MM.1S (cell line): Measurements from ENCODE around the gene KIF16B.
A peak's percentile ranks its signal among the peaks of the same experiment; 100 is the strongest.

Experiments
- DNase-seq: peaks from one replicate; pipeline ENCODE4 v3.0.0-alpha.2; 2015
- H2AFZ ChIP-seq: fragments of 300-600 bp; sonication (generic); 2 replicates; pipeline ENCODE4 v1.6.0; 2016; ENCODE audit warnings: antibody characterized with exemption, low read length
- H3F3A ChIP-seq: fragments of 300-600 bp; sonication (generic); 2 replicates; pipeline ENCODE4 v1.6.1; 2016; ENCODE audit warnings: mild to moderate bottlenecking, antibody characterized with exemption, low read length, moderate library complexity, mixed read lengths; ENCODE audit not compliant: insufficient read depth
- H3K27ac ChIP-seq: fragments of 300-600 bp; sonication (generic); 2 replicates; pipeline ENCODE4 v1.5.1; 2016; ENCODE audit warnings: mild to moderate bottlenecking, low read length
- H3K27me3 ChIP-seq: fragments of 300-600 bp; sonication (generic); replicated peaks from 2 replicates; pipeline ENCODE4 v1.6.0; 2016; ENCODE audit warnings: low read length; ENCODE audit not compliant: insufficient read depth
- H3K36me3 ChIP-seq: fragments of 300-600 bp; sonication (generic); replicated peaks from 2 replicates; pipeline ENCODE4 v1.6.1; 2016; ENCODE audit warnings: mild to moderate bottlenecking, low read length, mixed read lengths; ENCODE audit not compliant: insufficient read depth
- H3K4me1 ChIP-seq: fragments of 300-600 bp; sonication (generic); 2 replicates; pipeline ENCODE4 v1.6.1; 2016; ENCODE audit warnings: low read length, mixed read lengths
- H3K4me2 ChIP-seq: fragments of 300-600 bp; sonication (generic); 2 replicates; pipeline ENCODE4 v1.6.0; 2016; ENCODE audit warnings: low read depth, low read length
- H3K4me3 ChIP-seq: fragments of 300-600 bp; sonication (generic); 2 replicates; pipeline ENCODE4 v1.5.1; 2016; ENCODE audit warnings: low read length, mixed read lengths
- H3K79me2 ChIP-seq: fragments of 300-600 bp; sonication (generic); 2 replicates; pipeline ENCODE4 v1.6.1; 2016; ENCODE audit warnings: mixed run types, low read length, mixed read lengths
- H3K9ac ChIP-seq: fragments of 300-600 bp; sonication (generic); 2 replicates; pipeline ENCODE4 v1.6.1; 2016; ENCODE audit warnings: low read length, mixed read lengths
- H3K9me2 ChIP-seq: fragments of 300-600 bp; sonication (generic); replicated peaks from 2 replicates; pipeline ENCODE4 v1.6.1; 2016; ENCODE audit warnings: mild to moderate bottlenecking, low read length, mixed read lengths; ENCODE audit not compliant: insufficient read depth
- H3K9me3 ChIP-seq: fragments of 300-600 bp; sonication (generic); replicated peaks from 2 replicates; pipeline ENCODE4 v1.6.1; 2016; ENCODE audit warnings: mild to moderate bottlenecking, low read length, mixed read lengths; ENCODE audit not compliant: insufficient read depth
- H4K20me1 ChIP-seq: fragments of 300-600 bp; sonication (generic); 2 replicates; pipeline ENCODE4 v1.6.1; 2016; ENCODE audit warnings: mild to moderate bottlenecking, low read length, moderate library complexity, mixed read lengths; ENCODE audit not compliant: insufficient read depth
- CTCF ChIP-seq: fragments of 300-600 bp; sonication (generic); IDR thresholded peaks from 2 replicates; pipeline ENCODE4 v1.5.1; 2016; ENCODE audit warnings: antibody characterized with exemption, low read length, mixed read lengths
- EZH2 ChIP-seq: fragments of 300-600 bp; sonication (generic); optimal IDR thresholded peaks from 2 replicates; pipeline ENCODE3; 2017; ENCODE audit warnings: low read depth, mild to moderate bottlenecking, antibody characterized with exemption, low read length, mixed read lengths
- EZH2phosphoT487 ChIP-seq: fragments of 300-600 bp; sonication (generic); IDR thresholded peaks from 2 replicates; pipeline ENCODE4 v1.6.1; 2018; ENCODE audit warnings: antibody characterized with exemption, low read length

Gene KIF16B

GRCh38 chr20:16580620-16581019 is 7.4 kb upstream of the KIF16B start:
- Histone ChIP-seq H3K36me3 (no peaks in the 10 kb centered on the region), H2AFZ (no peak overlapping the region), H3K27me3 (no peaks in the 10 kb centered on the region), H3F3A (0 out of 2 replicates have a peak, but pooled peaks cover under 1% of the 10 kb centered on the region), H3K4me2 (no peak overlapping the region), H3K4me1 (peaks cover 6% of the 10 kb centered on the region; the same call in 1 of the 2 replicates), H3K79me2 (no peaks in the 10 kb centered on the region), H3K9me3 (no peaks in the 10 kb centered on the region), H4K20me1 (no peaks in the 10 kb centered on the region), H3K4me3 (no peak overlapping the region), H3K9me2 (no peaks in the 10 kb centered on the region), H3K9ac (no peak overlapping the region), H3K27ac (no peak overlapping the region)
- no peak for DNase-seq
- TF ChIP-seq CTCF: no peak
- no peak for TF ChIP-seq EZH2
- TF ChIP-seq EZH2phosphoT487: no peak

GRCh38 chr20:16580147-16580546 is 6.9 kb upstream of the KIF16B start:
- H3K9me2 ChIP-seq: no peaks in the 10 kb centered on the region
- no peak overlapping the region for H3K9ac ChIP-seq
- no peaks in the 10 kb centered on the region for H3K27me3 ChIP-seq
- no peak overlapping the region for H3K27ac ChIP-seq
- no peak overlapping the region for H2AFZ ChIP-seq
- H4K20me1 ChIP-seq: no peaks in the 10 kb centered on the region
- no peak for DNase-seq
- no peaks in the 10 kb centered on the region for H3K36me3 ChIP-seq
- TF ChIP-seq CTCF (no peak), EZH2 (no peak), EZH2phosphoT487 (no peak)
- no peaks in the 10 kb centered on the region for H3K79me2 ChIP-seq
- no peak overlapping the region for H3K4me2 ChIP-seq
- no peak overlapping the region for H3K4me3 ChIP-seq
- peaks cover 6% of the 10 kb centered on the region; the same call in 1 of the 2 replicates for H3K4me1 ChIP-seq
- no peaks in the 10 kb centered on the region for H3K9me3 ChIP-seq
- 0 out of 2 replicates have a peak, but pooled peaks cover 5% of the 10 kb centered on the region for H3F3A ChIP-seq

- Histone ChIP-seq H3K27me3 (no peaks in the 10 kb centered on the region), H3K9me2 (no peaks in the 10 kb centered on the region), H3K36me3 (no peaks in the 10 kb centered on the region), H2AFZ (peak overlapping the region; percentile 81; the same call in 1 of the 2 replicates), H4K20me1 (no peaks in the 10 kb centered on the region), H3K4me3 (no peak overlapping the region), H3K9me3 (no peaks in the 10 kb centered on the region), H3F3A (peaks cover 6% of the 10 kb centered on the region; the same call in 1 of the 2 replicates), H3K9ac (no peak overlapping the region), H3K27ac (no peak overlapping the region), H3K4me1 (peaks cover 6% of the 10 kb centered on the region; the same call in 1 of the 2 replicates), H3K4me2 (peak overlapping the region; percentile 70; the same call in 1 of the 2 replicates), H3K79me2 (no peaks in the 10 kb centered on the region)
- DNase-seq: no peak
- TF ChIP-seq EZH2phosphoT487 (no peak), EZH2 (no peak), CTCF (no peak)
Measured at GRCh38 chr20:16576219-16576618, 3.0 kb upstream of the KIF16B start.
